ENCODE data around the gene ELP1.

- no peak for TF ChIP-seq CTCF (IDR thresholded peaks at IDR 0.05; ENCODE audit: low read depth, low read length, missing input control)
- TF ChIP-seq FOXA1 (IDR thresholded peaks at IDR 0.05) = no peak
- TF ChIP-seq MAX (IDR thresholded peaks at IDR 0.05) = peak; percentile 36
- TF ChIP-seq SP1 (IDR thresholded peaks at IDR 0.05) = no peak
- TF ChIP-seq, protein P1, sequence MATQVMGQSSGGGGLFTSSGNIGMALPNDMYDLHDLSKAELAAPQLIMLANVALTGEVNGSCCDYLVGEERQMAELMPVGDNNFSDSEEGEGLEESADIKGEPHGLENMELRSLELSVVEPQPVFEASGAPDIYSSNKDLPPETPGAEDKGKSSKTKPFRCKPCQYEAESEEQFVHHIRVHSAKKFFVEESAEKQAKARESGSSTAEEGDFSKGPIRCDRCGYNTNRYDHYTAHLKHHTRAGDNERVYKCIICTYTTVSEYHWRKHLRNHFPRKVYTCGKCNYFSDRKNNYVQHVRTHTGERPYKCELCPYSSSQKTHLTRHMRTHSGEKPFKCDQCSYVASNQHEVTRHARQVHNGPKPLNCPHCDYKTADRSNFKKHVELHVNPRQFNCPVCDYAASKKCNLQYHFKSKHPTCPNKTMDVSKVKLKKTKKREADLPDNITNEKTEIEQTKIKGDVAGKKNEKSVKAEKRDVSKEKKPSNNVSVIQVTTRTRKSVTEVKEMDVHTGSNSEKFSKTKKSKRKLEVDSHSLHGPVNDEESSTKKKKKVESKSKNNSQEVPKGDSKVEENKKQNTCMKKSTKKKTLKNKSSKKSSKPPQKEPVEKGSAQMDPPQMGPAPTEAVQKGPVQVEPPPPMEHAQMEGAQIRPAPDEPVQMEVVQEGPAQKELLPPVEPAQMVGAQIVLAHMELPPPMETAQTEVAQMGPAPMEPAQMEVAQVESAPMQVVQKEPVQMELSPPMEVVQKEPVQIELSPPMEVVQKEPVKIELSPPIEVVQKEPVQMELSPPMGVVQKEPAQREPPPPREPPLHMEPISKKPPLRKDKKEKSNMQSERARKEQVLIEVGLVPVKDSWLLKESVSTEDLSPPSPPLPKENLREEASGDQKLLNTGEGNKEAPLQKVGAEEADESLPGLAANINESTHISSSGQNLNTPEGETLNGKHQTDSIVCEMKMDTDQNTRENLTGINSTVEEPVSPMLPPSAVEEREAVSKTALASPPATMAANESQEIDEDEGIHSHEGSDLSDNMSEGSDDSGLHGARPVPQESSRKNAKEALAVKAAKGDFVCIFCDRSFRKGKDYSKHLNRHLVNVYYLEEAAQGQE (IDR thresholded peaks at IDR 0.05) = peak; percentile 27
- TF ChIP-seq ATF3 (IDR thresholded peaks at IDR 0.05) = no peak
- peak in 1 of 2 donors; percentile 37 for TF ChIP-seq JUND (IDR thresholded peaks at IDR 0.05)
- no peak for TF ChIP-seq RXRA (IDR thresholded peaks at IDR 0.05)
Observed at GRCh38 chr9:108933718-108934322, at the start of gene ELP1.
